ENCODE measurements around the gene NCS1. TPM values are rescaled to one million over a fixed set of nuclear protein-coding genes. Genes with fewer than 3 reads are reported as not detected.

NCS1 gene
- total RNA-seq, 1 experiment from 2014 or later: 27.8 TPM

DNA sequence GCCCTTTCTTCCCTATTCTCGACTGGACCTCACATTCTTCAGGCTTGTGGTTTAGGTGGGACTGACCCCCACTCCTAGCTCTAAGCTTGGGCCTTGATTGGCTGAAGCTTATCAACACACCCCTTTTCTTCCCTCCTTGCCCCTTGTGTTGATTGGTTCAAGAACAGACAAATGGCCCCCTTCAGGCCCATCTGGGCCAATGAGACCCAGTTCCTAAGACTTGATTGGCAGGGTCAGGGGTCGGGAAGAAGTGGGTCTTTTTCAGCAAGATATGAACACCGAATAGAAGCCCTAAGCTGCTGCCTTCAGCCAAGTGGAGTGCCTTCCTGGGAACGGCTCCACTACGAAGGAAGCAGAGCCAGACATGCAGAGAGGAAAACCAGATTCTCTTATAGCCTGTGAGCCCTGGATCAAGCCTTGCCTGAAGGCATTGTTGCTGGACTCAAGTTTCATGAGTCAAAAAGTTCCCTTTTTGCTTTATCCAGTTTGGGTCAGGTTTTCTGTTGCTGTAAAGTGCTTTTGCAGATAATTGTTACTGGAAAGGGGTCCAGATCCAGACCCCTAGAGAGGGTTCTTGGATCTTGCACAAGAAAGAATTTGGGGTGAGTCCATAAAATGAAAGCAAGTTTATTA is 22.4 kb upstream of the NCS1 start:
- BruUV-seq (replicated peaks): no TSS peak
- Mint-ChIP-seq H3K36me3 (ENCODE audit: insufficient read depth, unreplicated experiment) (no peaks in the 10 kb centered on the region), H3K4me3 (ENCODE audit: unreplicated experiment) (no peak overlapping the region), H3K27me3 (ENCODE audit: insufficient read depth, unreplicated experiment) (peaks cover 12% of the 10 kb centered on the region), H3K27ac (ENCODE audit: low read depth, unreplicated experiment) (no peak overlapping the region), H3K9me3 (ENCODE audit: unreplicated experiment) (no peaks in the 10 kb centered on the region), H3K4me1 (ENCODE audit: insufficient read depth, unreplicated experiment) (no peaks in the 10 kb centered on the region)
- CTCF ChIA-PET: interaction anchor here (0.6 kb wide), 1 partner anchor 21 kb away, joined by 3 read pairs; no protein-coding TSS in a partner anchor
- TF ChIP-seq, protein P1, sequence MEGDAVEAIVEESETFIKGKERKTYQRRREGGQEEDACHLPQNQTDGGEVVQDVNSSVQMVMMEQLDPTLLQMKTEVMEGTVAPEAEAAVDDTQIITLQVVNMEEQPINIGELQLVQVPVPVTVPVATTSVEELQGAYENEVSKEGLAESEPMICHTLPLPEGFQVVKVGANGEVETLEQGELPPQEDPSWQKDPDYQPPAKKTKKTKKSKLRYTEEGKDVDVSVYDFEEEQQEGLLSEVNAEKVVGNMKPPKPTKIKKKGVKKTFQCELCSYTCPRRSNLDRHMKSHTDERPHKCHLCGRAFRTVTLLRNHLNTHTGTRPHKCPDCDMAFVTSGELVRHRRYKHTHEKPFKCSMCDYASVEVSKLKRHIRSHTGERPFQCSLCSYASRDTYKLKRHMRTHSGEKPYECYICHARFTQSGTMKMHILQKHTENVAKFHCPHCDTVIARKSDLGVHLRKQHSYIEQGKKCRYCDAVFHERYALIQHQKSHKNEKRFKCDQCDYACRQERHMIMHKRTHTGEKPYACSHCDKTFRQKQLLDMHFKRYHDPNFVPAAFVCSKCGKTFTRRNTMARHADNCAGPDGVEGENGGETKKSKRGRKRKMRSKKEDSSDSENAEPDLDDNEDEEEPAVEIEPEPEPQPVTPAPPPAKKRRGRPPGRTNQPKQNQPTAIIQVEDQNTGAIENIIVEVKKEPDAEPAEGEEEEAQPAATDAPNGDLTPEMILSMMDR (IDR thresholded peaks at IDR 0.05; ENCODE audit: unreplicated experiment): no peak
- POLR2A ChIA-PET: interaction anchor here (0.7 kb wide), 1 partner anchor 9 kb away, joined by 3 read pairs; no protein-coding TSS in a partner anchor
- intact Hi-C loops (cut with micrococcal nuclease): no loop called here
- no peak for DNase-seq (ENCODE audit: unreplicated experiment)

DNA sequence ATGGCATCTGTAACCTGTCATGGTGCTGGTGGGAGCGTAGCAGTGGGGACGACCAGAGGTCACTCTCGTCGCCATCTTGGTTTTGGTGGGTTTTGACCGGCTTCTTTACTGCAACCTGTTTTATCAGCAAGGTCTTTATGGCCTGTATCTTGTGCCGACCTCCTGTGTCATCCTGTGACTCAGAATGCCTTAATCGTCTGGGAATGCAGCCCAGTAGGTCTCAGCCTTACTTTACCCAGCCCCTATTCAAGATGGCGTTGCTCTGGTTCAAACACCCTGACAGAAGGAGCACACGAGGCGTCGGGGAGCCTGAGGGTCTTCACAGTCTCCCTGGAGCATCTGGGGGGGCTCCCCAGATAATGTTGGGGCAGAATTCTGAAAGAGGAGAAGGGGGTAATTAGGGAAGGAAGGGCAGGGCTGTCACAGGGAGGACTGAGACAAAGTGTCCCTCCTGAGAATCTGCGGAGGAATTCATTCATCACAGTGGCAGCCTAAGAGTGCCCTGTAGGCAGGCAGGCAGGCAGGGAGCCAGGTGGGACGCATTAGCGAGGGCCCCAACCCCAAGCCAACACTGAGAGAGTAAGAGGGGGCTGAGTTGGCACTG is 21.3 kb upstream of the NCS1 start:
- H3K27me3 Mint-ChIP-seq (ENCODE audit: insufficient read depth, unreplicated experiment): peaks cover 10% of the 10 kb centered on the region
- TF ChIP-seq, protein P1 (IDR thresholded peaks at IDR 0.05; ENCODE audit: unreplicated experiment): no peak
- H3K4me1 Mint-ChIP-seq (ENCODE audit: insufficient read depth, unreplicated experiment): no peaks in the 10 kb centered on the region
- CTCF ChIA-PET: no interaction called here
- H3K27ac Mint-ChIP-seq (ENCODE audit: low read depth, unreplicated experiment): no peak overlapping the region
- POLR2A ChIA-PET: no interaction called here
- intact Hi-C loops (cut with micrococcal nuclease): no loop called here
- H3K9me3 Mint-ChIP-seq (ENCODE audit: unreplicated experiment): no peaks in the 10 kb centered on the region
- DNase-seq (ENCODE audit: unreplicated experiment): peak; percentile 23
- H3K4me3 Mint-ChIP-seq (ENCODE audit: unreplicated experiment): no peak overlapping the region
- no TSS peak for BruUV-seq (replicated peaks)
- H3K36me3 Mint-ChIP-seq (ENCODE audit: insufficient read depth, unreplicated experiment): no peaks in the 10 kb centered on the region

DNA sequence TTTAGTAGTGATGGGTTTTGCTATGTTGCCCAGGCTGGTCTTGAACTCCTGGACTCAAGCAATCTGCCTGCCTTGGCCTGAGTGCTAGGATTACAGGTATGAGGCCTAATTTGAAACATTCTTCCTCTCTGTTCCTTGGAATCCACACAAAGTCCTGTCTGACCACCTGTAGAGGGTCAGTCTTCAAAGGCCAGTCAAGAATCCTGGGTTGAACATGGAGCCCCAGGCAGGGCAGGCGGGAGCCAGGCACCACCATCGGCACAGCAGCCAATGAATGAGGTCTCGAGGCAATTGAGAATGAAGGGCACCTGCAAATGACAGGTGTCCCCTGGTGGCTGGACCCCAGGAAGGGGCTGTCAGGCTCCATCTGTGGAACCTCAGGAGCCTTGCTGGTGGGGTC is 17.4 kb upstream of the NCS1 start:
- H3K27ac Mint-ChIP-seq (ENCODE audit: low read depth, unreplicated experiment): no peak overlapping the region
- CTCF ChIA-PET: no interaction called here
- BruUV-seq (replicated peaks): no TSS peak

DNA sequence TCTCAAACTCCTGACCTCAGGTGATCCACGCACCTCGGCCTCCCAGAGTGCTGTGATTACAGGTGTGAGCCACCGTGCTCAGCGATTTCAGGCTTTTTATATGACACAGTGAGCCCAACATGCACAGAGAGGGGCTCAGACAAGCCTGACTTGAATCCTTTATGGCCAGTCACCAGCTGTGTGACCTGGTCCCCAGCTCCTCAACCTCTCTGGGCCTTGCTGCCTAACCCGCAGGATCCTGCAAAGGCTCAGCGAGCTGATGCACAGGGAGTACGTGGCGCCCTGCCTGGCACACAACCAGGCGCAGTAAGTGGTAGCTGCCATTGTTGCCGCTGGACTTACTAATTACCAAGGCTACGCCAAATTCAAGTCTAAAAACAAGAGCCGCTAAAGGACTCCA is 16.6 kb upstream of the NCS1 start:
- CTCF ChIA-PET: interaction anchor here (0.5 to 1.1 kb wide), 2 partner anchors 48 to 49 kb away, joined by 3 to 4 read pairs; no protein-coding TSS in a partner anchor
- no peaks in the 10 kb centered on the region for H3K4me1 Mint-ChIP-seq (ENCODE audit: insufficient read depth, unreplicated experiment)

More for the DNA sequence above, 17.4 kb upstream of the NCS1 start:
- H3K36me3 Mint-ChIP-seq (ENCODE audit: insufficient read depth, unreplicated experiment): no peaks in the 10 kb centered on the region
- TF ChIP-seq, protein P1 (IDR thresholded peaks at IDR 0.05; ENCODE audit: unreplicated experiment): no peak
- POLR2A ChIA-PET: no interaction called here
- H3K27me3 Mint-ChIP-seq (ENCODE audit: insufficient read depth, unreplicated experiment): no peaks in the 10 kb centered on the region
- H3K4me1 Mint-ChIP-seq (ENCODE audit: insufficient read depth, unreplicated experiment): no peaks in the 10 kb centered on the region
- H3K4me3 Mint-ChIP-seq (ENCODE audit: unreplicated experiment): no peak overlapping the region
- intact Hi-C loops (cut with micrococcal nuclease): no loop called here
- DNase-seq (ENCODE audit: unreplicated experiment): no peak
- H3K9me3 Mint-ChIP-seq (ENCODE audit: unreplicated experiment): no peaks in the 10 kb centered on the region

More for the DNA sequence above, 16.6 kb upstream of the NCS1 start:
- DNase-seq (ENCODE audit: unreplicated experiment): no peak
- intact Hi-C loops (cut with micrococcal nuclease): no loop called here
- Mint-ChIP-seq H3K9me3 (ENCODE audit: unreplicated experiment) (no peaks in the 10 kb centered on the region), H3K27me3 (ENCODE audit: insufficient read depth, unreplicated experiment) (no peaks in the 10 kb centered on the region), H3K36me3 (ENCODE audit: insufficient read depth, unreplicated experiment) (no peaks in the 10 kb centered on the region), H3K4me3 (ENCODE audit: unreplicated experiment) (no peak overlapping the region), H3K27ac (ENCODE audit: low read depth, unreplicated experiment) (no peak overlapping the region)
- POLR2A ChIA-PET: no interaction called here
- TF ChIP-seq, protein P1 (IDR thresholded peaks at IDR 0.05; ENCODE audit: unreplicated experiment): no peak
- BruUV-seq (replicated peaks): no TSS peak
